H9 (cell line): ENCODE measurements around the gene FAHD1. TPM values are rescaled to one million over a fixed set of nuclear protein-coding genes. Genes with fewer than 3 reads are reported as not detected.

Experiments
- DNase-seq: peaks from one replicate; pipeline ENCODE4 v3.0.0-alpha.2; 2017
- H2AFZ ChIP-seq: one replicate; pipeline ENCODE4 v1.6.1; 2013; ENCODE audit warnings: mild to moderate bottlenecking, low read length, control low read depth, moderate library complexity
- H2AK5ac ChIP-seq: 2 replicates; pipeline ENCODE4 v1.6.1; 2013; ENCODE audit warnings: low read length, control low read depth, mixed read lengths; ENCODE audit not compliant: insufficient read length
- H2BK120ac ChIP-seq: one replicate; pipeline ENCODE4 v1.6.1; 2013; ENCODE audit warnings: low read depth, mild to moderate bottlenecking, low read length, control low read depth, inconsistent platforms; ENCODE audit not compliant: poor library complexity, severe bottlenecking
- H2BK12ac ChIP-seq: 2 replicates; pipeline ENCODE4 v1.6.1; 2013; ENCODE audit warnings: low read length, control low read depth, mixed read lengths, low read depth; ENCODE audit not compliant: insufficient read length
- H2BK15ac ChIP-seq: 2 replicates; pipeline ENCODE4 v1.6.1; 2013; ENCODE audit warnings: low read depth, low read length, control low read depth
- H2BK20ac ChIP-seq: one replicate; pipeline ENCODE4 v1.6.1; 2013; ENCODE audit warnings: low read depth, mild to moderate bottlenecking, low read length, control low read depth, inconsistent platforms; ENCODE audit not compliant: poor library complexity, severe bottlenecking
- H2BK5ac ChIP-seq: 2 replicates; pipeline ENCODE4 v1.6.1; 2013; ENCODE audit warnings: low read length, control low read depth, mixed read lengths; ENCODE audit not compliant: insufficient read length
- H3K14ac ChIP-seq: 2 replicates; pipeline ENCODE4 v1.6.1; 2013; ENCODE audit warnings: low read length, control low read depth; ENCODE audit not compliant: insufficient read depth
- H3K18ac ChIP-seq: 2 replicates; pipeline ENCODE4 v1.6.1; 2013; ENCODE audit warnings: low read depth, mild to moderate bottlenecking, mixed read lengths, low read length, control low read depth; ENCODE audit not compliant: insufficient read length
- H3K23ac ChIP-seq: 2 replicates; pipeline ENCODE4 v1.6.1; 2013; ENCODE audit warnings: low read length, control low read depth, mixed read lengths, low read depth; ENCODE audit not compliant: insufficient read length
- H3K23me2 ChIP-seq: 2 replicates; pipeline ENCODE4 v1.6.1; 2013; ENCODE audit warnings: low read depth, mild to moderate bottlenecking, mixed read lengths, low read length, control low read depth; ENCODE audit not compliant: insufficient read length, poor library complexity, severe bottlenecking
- H3K27ac ChIP-seq: 2 replicates; pipeline ENCODE4 v1.5.1; 2013; ENCODE audit warnings: low read length, control low read depth, mixed read lengths, low read depth; ENCODE audit not compliant: insufficient read length
- H3K27me3 ChIP-seq: 2 replicates; pipeline ENCODE4 v1.6.1; 2013; ENCODE audit warnings: low read length, control low read depth, inconsistent platforms; ENCODE audit not compliant: insufficient read depth
- H3K4ac ChIP-seq: 2 replicates; pipeline ENCODE4 v1.6.1; 2013; ENCODE audit warnings: low read depth, mild to moderate bottlenecking, control low read depth, inconsistent platforms, low read length, moderate library complexity
- H3K4me1 ChIP-seq: 2 replicates; pipeline ENCODE4 v1.6.1; 2013; ENCODE audit warnings: low read length, control low read depth, inconsistent platforms; ENCODE audit not compliant: insufficient read depth
- H3K4me2 ChIP-seq: 2 replicates; pipeline ENCODE4 v1.6.1; 2013; ENCODE audit warnings: low read length, control low read depth, mixed read lengths; ENCODE audit not compliant: insufficient read length, insufficient read depth
- H3K56ac ChIP-seq: 2 replicates; pipeline ENCODE4 v1.6.1; 2013; ENCODE audit warnings: low read depth, mild to moderate bottlenecking, mixed read lengths, low read length, control low read depth; ENCODE audit not compliant: insufficient read length
- H3K79me1 ChIP-seq: 2 replicates; pipeline ENCODE4 v1.6.1; 2013; ENCODE audit warnings: low read depth, mild to moderate bottlenecking, moderate library complexity, low read length, control low read depth, inconsistent platforms; ENCODE audit not compliant: insufficient read depth, poor library complexity, severe bottlenecking
- H3K79me2 ChIP-seq: 2 replicates; pipeline ENCODE4 v1.6.1; 2013; ENCODE audit warnings: low read length, control low read depth, inconsistent platforms; ENCODE audit not compliant: insufficient read depth
- H3K9ac ChIP-seq: 2 replicates; pipeline ENCODE4 v1.6.1; 2013; ENCODE audit warnings: low read length, control low read depth, mixed read lengths; ENCODE audit not compliant: insufficient read length; ENCODE audit errors: extremely low read depth
- H3K9me3 ChIP-seq: one replicate; pipeline ENCODE4 v1.6.1; 2013; ENCODE audit warnings: low read depth, low read length, inconsistent platforms; ENCODE audit not compliant: control insufficient read depth
- H3T11ph ChIP-seq: one replicate; pipeline ENCODE4 v1.6.1; 2013; ENCODE audit warnings: mild to moderate bottlenecking, low read length, control low read depth, inconsistent platforms
- H4K20me1 ChIP-seq: one replicate; pipeline ENCODE4 v1.6.1; 2013; ENCODE audit not compliant: control insufficient read depth, insufficient read length, insufficient read depth
- H4K5ac ChIP-seq: 2 replicates; pipeline ENCODE4 v1.6.1; 2013; ENCODE audit warnings: low read depth, mild to moderate bottlenecking, mixed read lengths, low read length, control low read depth; ENCODE audit not compliant: insufficient read length
- H4K8ac ChIP-seq: replicated peaks from 2 replicates; pipeline ENCODE4 v1.6.1; 2013; ENCODE audit warnings: low read length, control low read depth, mixed read lengths, low read depth; ENCODE audit not compliant: insufficient read length
- H4K91ac ChIP-seq: 2 replicates; pipeline ENCODE4 v1.6.1; 2013; ENCODE audit warnings: low read depth, mild to moderate bottlenecking, moderate library complexity, mixed read lengths, low read length, control low read depth; ENCODE audit not compliant: insufficient read length
- H3K27ac Mint-ChIP-seq, 3 experiments: 2 replicates in 2 of 3; 3 replicates in 1 of 3; pipeline ENCODE4 v1.8.0; 2020 to 2021; ENCODE audit warnings: mixed read lengths in 3 of 3, mild to moderate bottlenecking in 1 of 3, moderate library complexity in 1 of 3
- H3K27me3 Mint-ChIP-seq: 2 replicates; pipeline ENCODE4 v1.8.0; 2021; ENCODE audit warnings: low read depth, mild to moderate bottlenecking, moderate library complexity, mixed read lengths
- H3K36me3 Mint-ChIP-seq, 3 experiments: 2 replicates in 2 of 3; 3 replicates in 1 of 3; pipeline ENCODE4 v1.8.0; 2020 to 2021; ENCODE audit warnings: low read depth in 3 of 3, mixed read lengths in 3 of 3; ENCODE audit not compliant: insufficient read depth in 1 of 3
- H3K4me1 Mint-ChIP-seq, 2 experiments: 2 replicates each; pipeline ENCODE4 v1.8.0; 2020; ENCODE audit warnings: mixed read lengths in 2 of 2
- H3K4me3 Mint-ChIP-seq, 2 experiments: 2 replicates in 1 of 2; 3 replicates in 1 of 2; pipeline ENCODE4 v1.8.0; 2020 to 2021; ENCODE audit warnings: mild to moderate bottlenecking in 2 of 2, mixed read lengths in 2 of 2, moderate library complexity in 1 of 2
- H3K9me3 Mint-ChIP-seq, 2 experiments: 2 replicates in 1 of 2; 3 replicates in 1 of 2; pipeline ENCODE4 v1.8.0; 2020; ENCODE audit warnings: mild to moderate bottlenecking in 2 of 2, mixed read lengths in 2 of 2, moderate library complexity in 1 of 2
- WGBS: extraction: QIAGEN DNeasy Blood & Tissue Kit; methylation state at CpG from one replicate; pipeline ENCODE4 v1.1.7; 2013; ENCODE audit warnings: missing lambda C conversion rate, low lambda C conversion rate, mixed read lengths; ENCODE audit not compliant: insufficient read length; ENCODE audit errors: extremely low coverage; 5-methylcytosine and 5-hydroxymethylcytosine counted together
- total RNA-seq: library from RNA; stranded (reverse); gene quantifications from 2 replicates; pipeline ENCODE4 v1.2.1, GENCODE V29; 2021
- TF ChIP-seq, protein P1 (sequence below): fragments of 200-600 bp; sonication (generic); conservative IDR thresholded peaks from 3 replicates; pipeline ENCODE4 v1.8.0; 2021; ENCODE audit warnings: antibody characterized with exemption, mild to moderate bottlenecking

FAHD1 gene
- total RNA-seq, 1 experiment from 2014 or later = 16.2 TPM

- Mint-ChIP-seq H3K4me3 (no peak overlapping the region), H3K27ac (no peak overlapping the region), H3K36me3 (peaks cover 0 to 2% (median 0%) of the 10 kb centered on the region in 3 experiments; a peak in 1 of 7 replicates), H3K9me3 (no peaks in the 10 kb centered on the region), H3K4me1 (no peaks in the 10 kb centered on the region), H3K27me3 (peaks cover 46% of the 10 kb centered on the region)
- WGBS = no CpG with 5 or more reads among the region's 4 CpGs
- Histone ChIP-seq H3K79me2 (no peaks in the 10 kb centered on the region), H3K9me3 (no peaks in the 10 kb centered on the region), H3K4me1 (no peaks in the 10 kb centered on the region), H2BK20ac (no peak overlapping the region), H3K79me1 (no peaks in the 10 kb centered on the region), H4K91ac (no peak overlapping the region), H3K9ac (no peak overlapping the region), H3K27ac (no peak overlapping the region), H3K23me2 (no peaks in the 10 kb centered on the region), H4K5ac (no peak overlapping the region), H3K27me3 (no peaks in the 10 kb centered on the region), H4K8ac (no peak overlapping the region), H2BK120ac (no peak overlapping the region), H3K4ac (no peak overlapping the region), H3K18ac (no peak overlapping the region), H2BK12ac (no peak overlapping the region), H2AFZ (no peak overlapping the region), H2BK5ac (no peak overlapping the region), H3K23ac (no peak overlapping the region), H3T11ph (no peak overlapping the region), H2BK15ac (no peak overlapping the region), H4K20me1 (no peaks in the 10 kb centered on the region), H3K14ac (no peak overlapping the region), H2AK5ac (no peak overlapping the region), H3K4me2 (no peak overlapping the region), H3K56ac (no peak overlapping the region)
- TF ChIP-seq, protein P1, sequence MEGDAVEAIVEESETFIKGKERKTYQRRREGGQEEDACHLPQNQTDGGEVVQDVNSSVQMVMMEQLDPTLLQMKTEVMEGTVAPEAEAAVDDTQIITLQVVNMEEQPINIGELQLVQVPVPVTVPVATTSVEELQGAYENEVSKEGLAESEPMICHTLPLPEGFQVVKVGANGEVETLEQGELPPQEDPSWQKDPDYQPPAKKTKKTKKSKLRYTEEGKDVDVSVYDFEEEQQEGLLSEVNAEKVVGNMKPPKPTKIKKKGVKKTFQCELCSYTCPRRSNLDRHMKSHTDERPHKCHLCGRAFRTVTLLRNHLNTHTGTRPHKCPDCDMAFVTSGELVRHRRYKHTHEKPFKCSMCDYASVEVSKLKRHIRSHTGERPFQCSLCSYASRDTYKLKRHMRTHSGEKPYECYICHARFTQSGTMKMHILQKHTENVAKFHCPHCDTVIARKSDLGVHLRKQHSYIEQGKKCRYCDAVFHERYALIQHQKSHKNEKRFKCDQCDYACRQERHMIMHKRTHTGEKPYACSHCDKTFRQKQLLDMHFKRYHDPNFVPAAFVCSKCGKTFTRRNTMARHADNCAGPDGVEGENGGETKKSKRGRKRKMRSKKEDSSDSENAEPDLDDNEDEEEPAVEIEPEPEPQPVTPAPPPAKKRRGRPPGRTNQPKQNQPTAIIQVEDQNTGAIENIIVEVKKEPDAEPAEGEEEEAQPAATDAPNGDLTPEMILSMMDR = peak; percentile 77
- DNase-seq = no peak
Observed at GRCh38 chr16:1863681-1864460, 36.9 kb downstream of the FAHD1 start.
